A549 (cell line): ENCODE results near the gene GPR137C. TPM values are rescaled to one million over a fixed set of nuclear protein-coding genes. Genes with fewer than 3 reads are reported as not detected.
A peak's percentile ranks its signal among the peaks of the same experiment; 100 is the strongest.

ENCODE experiments used
- ATAC-seq, 2 experiments: fragments of 200-7000 bp in 1 of 2; fragments of >200 bp in 1 of 2; cut with Nextera tagmentation in 1 of 2; cut with Tn5 transposase in 1 of 2; 3 replicates each; pipeline versions ENCODE4 v1.8.0 to v1.9.1; 2018 to 2020; ENCODE audit warnings: mild to moderate bottlenecking in 1 of 2, moderate library complexity in 1 of 2
- CTCF ChIA-PET: fragments of 300-600 bp; sonication (Branson Sonifier 250); formaldehyde crosslinking; extraction: SDS; loops from one replicate; lab custom pipeline; 2021; ENCODE audit warnings: antibody characterized with exemption, inconsistent platforms; lab: Yijun Ruan, JAX
- POLR2A ChIA-PET: fragments of 350-600 bp; formaldehyde crosslinking; extraction: SDS; loops from one replicate; lab custom pipeline; 2021; ENCODE audit warnings: antibody characterized with exemption, inconsistent platforms; lab: Yijun Ruan, JAX
- DNase-seq, 2 experiments: peaks; one replicate each; pipeline versions ENCODE4 v3.0.0 to v3.0.0-alpha.2; 2011 to 2016; ENCODE audit warnings: low read depth in 1 of 2, low spot score in 1 of 2
- FAIRE-seq: peaks from 2 replicates; lab custom pipeline; 2011; peaks lifted over from hg19 to GRCh38; lab: Jason Lieb, UNC
- H3K27ac ChIP-seq, 2 experiments: fragments of >200 bp; sonication (Bioruptor Twin); formaldehyde crosslinking; 3 replicates each; pipeline ENCODE4 v1.5.1; 2016 to 2017
- H3K4me1 ChIP-seq: fragments of >200 bp; sonication (Bioruptor Twin); formaldehyde crosslinking; 3 replicates; pipeline ENCODE4 v1.6.1; 2016
- H3K4me2 ChIP-seq: fragments of >200 bp; sonication (Bioruptor Twin); formaldehyde crosslinking; 3 replicates; pipeline ENCODE4 v1.6.1; 2016
- H3K4me3 ChIP-seq: fragments of >200 bp; sonication (Bioruptor Twin); formaldehyde crosslinking; 3 replicates; pipeline ENCODE4 v1.5.1; 2016
- H3K9me3 ChIP-seq: fragments of >200 bp; sonication (Bioruptor Twin); formaldehyde crosslinking; 3 replicates; pipeline ENCODE4 v1.6.1; 2016
- BHLHE40 ChIP-seq: IDR thresholded peaks from 2 replicates; pipeline ENCODE4 v1.6.1; 2012; ENCODE audit warnings: low read depth, low read length, inconsistent platforms
- CBX8 ChIP-seq: fragments of 200-600 bp; sonication (generic); IDR thresholded peaks from 2 replicates; pipeline ENCODE4 v1.6.1; 2016
- CEBPB ChIP-seq, 2 experiments: fragments of >200 bp in 1 of 2; sonication (Bioruptor Twin) in 1 of 2; formaldehyde crosslinking in 1 of 2; IDR thresholded peaks; 2 replicates each; pipeline ENCODE4 v1.6.1; 2012 to 2016
- CHD4 ChIP-seq: fragments of 200-600 bp; sonication (generic); IDR thresholded peaks from 2 replicates; pipeline ENCODE4 v1.6.1; 2016; ENCODE audit warnings: antibody characterized with exemption, mild to moderate bottlenecking, borderline replicate concordance
- E2F6 ChIP-seq: IDR thresholded peaks from 2 replicates; pipeline ENCODE4 v1.6.1; 2012; ENCODE audit warnings: low read depth, borderline replicate concordance
- EHF ChIP-seq: fragments of 250-450 bp; sonication (Bioruptor Pico); IDR thresholded peaks from 2 replicates; pipeline ENCODE4 v1.5.0; 2020; ENCODE audit warnings: mild to moderate bottlenecking
- EHMT2 ChIP-seq: fragments of 200-600 bp; sonication (generic); IDR thresholded peaks from 2 replicates; pipeline ENCODE4 v1.6.1; 2016; ENCODE audit warnings: antibody characterized with exemption, low read depth, mild to moderate bottlenecking, moderate library complexity
- EP300 ChIP-seq, 2 experiments: fragments of >200 bp; sonication (Bioruptor Twin); formaldehyde crosslinking; IDR thresholded peaks; 2 replicates in 1 of 2; 3 replicates in 1 of 2; pipeline ENCODE4 v1.6.1; 2016 to 2017
- FOSB ChIP-seq: fragments of 250-450 bp; sonication (Bioruptor Pico); IDR thresholded peaks from 2 replicates; pipeline ENCODE4 v1.5.0; 2020; ENCODE audit warnings: mild to moderate bottlenecking, moderate library complexity
- HMGXB4 ChIP-seq: fragments of 250-450 bp; sonication (Bioruptor Pico); IDR thresholded peaks from 2 replicates; pipeline ENCODE4 v1.5.0; 2021; ENCODE audit warnings: mild to moderate bottlenecking, moderate library complexity, borderline replicate concordance
- HOXA7 ChIP-seq: fragments of 250-450 bp; sonication (Bioruptor Pico); IDR thresholded peaks from 2 replicates; pipeline ENCODE4 v1.5.0; 2020; ENCODE audit warnings: mild to moderate bottlenecking, moderate library complexity
- HOXB13 ChIP-seq: fragments of 250-450 bp; sonication (Bioruptor Pico); IDR thresholded peaks from 2 replicates; pipeline ENCODE4 v1.5.0; 2020; ENCODE audit warnings: low read depth, mild to moderate bottlenecking, moderate library complexity
- HOXB5 ChIP-seq: fragments of 250-450 bp; sonication (Bioruptor Pico); IDR thresholded peaks from 2 replicates; pipeline ENCODE4 v1.5.0; 2020; ENCODE audit warnings: mild to moderate bottlenecking, moderate library complexity
- JUN ChIP-seq, 2 experiments: fragments of >200 bp; sonication (Bioruptor Twin); formaldehyde crosslinking; IDR thresholded peaks; 2 replicates in 1 of 2; 3 replicates in 1 of 2; pipeline ENCODE4 v1.6.1; 2016 to 2017
- MAFK ChIP-seq: fragments of 450-650 bp; IDR thresholded peaks from 2 replicates; pipeline ENCODE4 v1.6.1; 2014; ENCODE audit not compliant: partially characterized antibody
- MAZ ChIP-seq: fragments of 150-350 bp; IDR thresholded peaks from 2 replicates; pipeline ENCODE4 v1.6.1; 2014; ENCODE audit warnings: antibody characterized with exemption, low read depth, low read length, borderline replicate concordance
- MYC ChIP-seq: IDR thresholded peaks from 2 replicates; pipeline ENCODE4 v1.6.1; 2012; ENCODE audit warnings: mild to moderate bottlenecking, inconsistent platforms, low read length, improper control_type of control experiment, borderline replicate concordance
- NFE2L2 ChIP-seq: fragments of 150-350 bp; conservative IDR thresholded peaks from 2 replicates; pipeline ENCODE4 v1.6.1; 2014; ENCODE audit warnings: low read length
- NPAS2 ChIP-seq: fragments of 250-450 bp; sonication (Bioruptor Pico); IDR thresholded peaks from 2 replicates; pipeline ENCODE4 v1.8.0; 2022; ENCODE audit warnings: mild to moderate bottlenecking, moderate library complexity, borderline replicate concordance
- PBX3 ChIP-seq: IDR thresholded peaks from 2 replicates; pipeline ENCODE4 v1.6.1; 2012
- PHF8 ChIP-seq: fragments of 200-600 bp; sonication (generic); IDR thresholded peaks from 2 replicates; pipeline ENCODE4 v1.6.1; 2016; ENCODE audit warnings: low read depth, mild to moderate bottlenecking, antibody characterized with exemption, moderate library complexity, borderline replicate concordance
- POLR2A ChIP-seq: IDR thresholded peaks from 2 replicates; pipeline ENCODE4 v1.6.1; 2012; ENCODE audit warnings: mild to moderate bottlenecking, low read length
- RFX5 ChIP-seq: fragments of 450-650 bp; IDR thresholded peaks from 2 replicates; pipeline ENCODE4 v1.7.1; 2014; ENCODE audit warnings: antibody characterized with exemption, mild to moderate bottlenecking, moderate library complexity
- SMC3 ChIP-seq: fragments of >200 bp; sonication (Bioruptor Twin); formaldehyde crosslinking; IDR thresholded peaks from 3 replicates; pipeline ENCODE4 v1.6.1; 2018; ENCODE audit warnings: inconsistent platforms
- TFCP2L1 ChIP-seq: fragments of 250-450 bp; sonication (Bioruptor Pico); IDR thresholded peaks from 2 replicates; pipeline ENCODE4 v1.5.0; 2021; ENCODE audit warnings: mild to moderate bottlenecking
- USF2 ChIP-seq: fragments of 450-650 bp; IDR thresholded peaks from 2 replicates; pipeline ENCODE4 v1.6.1; 2014; ENCODE audit warnings: antibody characterized with exemption
- ZC3H11A ChIP-seq: fragments of 450-650 bp; IDR thresholded peaks from 2 replicates; pipeline ENCODE4 v1.6.1; 2014; ENCODE audit warnings: antibody characterized with exemption, mild to moderate bottlenecking
- ZFP36 ChIP-seq: fragments of 450-650 bp; IDR thresholded peaks from 2 replicates; pipeline ENCODE4 v1.6.1; 2014; ENCODE audit warnings: borderline replicate concordance; ENCODE audit not compliant: partially characterized antibody
- ZNF302 ChIP-seq: fragments of 250-450 bp; sonication (Bioruptor Pico); IDR thresholded peaks from 2 replicates; pipeline ENCODE4 v1.9.0; 2021; ENCODE audit warnings: inconsistent platforms, mild to moderate bottlenecking, moderate library complexity
- ZSCAN20 ChIP-seq: fragments of 250-450 bp; sonication (Bioruptor Pico); IDR thresholded peaks from 2 replicates; pipeline ENCODE4 v1.8.0; 2022; ENCODE audit warnings: mild to moderate bottlenecking, moderate library complexity
- WGBS: methylation state at CpG from one replicate; pipeline ENCODE4 v1.1.6; 2017; ENCODE audit errors: missing lambda C conversion rate; 5-methylcytosine and 5-hydroxymethylcytosine counted together
- polyA minus RNA-seq: library from RNA; depleted of rRNA, polyadenylated mRNA; stranded (reverse); fragments of >200 nt; gene quantifications from 2 replicates; pipeline ENCODE4 v1.2.3, GENCODE V29; 2011; rRNA and poly(A)+ RNA removed
- polyA plus RNA-seq, 4 experiments: library from polyadenylated mRNA; depleted of rRNA in 3 of 4; stranded (reverse); fragments of >200 nt; fragmentation: RNase III in 1 of 4; extraction: RNeasy Plus Mini Kit Qiagen cat#74134 plus additional on column Dnase treatment in 1 of 4; gene quantifications; 2 replicates in 3 of 4; 3 replicates in 1 of 4; pipeline ENCODE4 v1.2.3, GENCODE V29; 2011 to 2017
- TF ChIP-seq, protein P1 (sequence below): IDR thresholded peaks from 2 replicates; pipeline ENCODE4 v1.6.1; 2012
- TF ChIP-seq, protein P2 (sequence below): fragments of 200-600 bp; sonication (generic); IDR thresholded peaks from 2 replicates; pipeline ENCODE4 v1.6.1; 2016; ENCODE audit warnings: antibody characterized with exemption, mild to moderate bottlenecking, moderate library complexity

Gene GPR137C
- polyA plus RNA-seq (2011; rRNA removed), result 0.19 and 0.21 TPM in 2 replicates
- 0.04 TPM in 2 replicates for polyA plus RNA-seq (2012; cell fraction: cytosol; rRNA removed)
- polyA plus RNA-seq (2012; cell fraction: nucleus; rRNA removed), result 0.02 TPM in 2 replicates
- polyA plus RNA-seq (2017; fragmentation: RNase III; extraction: RNeasy Plus Mini Kit Qiagen cat#74134 plus additional on column Dnase treatment), result 0.14 to 0.27 TPM (median 0.22 TPM) in 3 replicates
- 0.29 and 0.41 TPM in 2 replicates for polyA minus RNA-seq

GRCh38 chr14:52552063-52552988, at the start of gene GPR137C, which contains the start of gene TXNDC16:
Gene GPR137C (plus strand): TSS chr14:52552836. CDS start chr14:52553148, 312 bp downstream.
Gene TXNDC16 (minus strand): TSS chr14:52552505. CDS start chr14:52543557, 8,948 bp downstream.
- peak; percentile 73 for FAIRE-seq
- TF ChIP-seq JUN (IDR thresholded peaks at IDR 0.05) (no peak), HOXB5 (CRISPR knock-in tag) (no peak), SMC3 (no peak), EHMT2 (no peak), PHF8 (peak; percentile 73), HOXB13 (CRISPR knock-in tag) (no peak), E2F6 (peak; percentile 93), RFX5 (no peak), CHD4 (no peak), CEBPB (IDR thresholded peaks at IDR 0.05) (no peak), EP300 (IDR thresholded peaks at IDR 0.05) (no peak), EHF (CRISPR knock-in tag) (no peak), MYC (0 out of 2 replicates have a peak, but pooled peaks have one; percentile 33), POLR2A (peak; percentile 47), ZSCAN20 (CRISPR knock-in tag) (no peak), CBX8 (no peak), HMGXB4 (CRISPR knock-in tag) (no peak), USF2 (peak; percentile 64), FOSB (no peak), NPAS2 (CRISPR knock-in tag) (no peak), ZFP36 (no peak), HOXA7 (no peak), BHLHE40 (no peak), TFCP2L1 (CRISPR knock-in tag) (no peak), ZC3H11A (no peak), MAZ (no peak), MAFK (no peak), PBX3 (peak; percentile 94), ZNF302 (CRISPR knock-in tag) (no peak), NFE2L2 (no peak)
- TF ChIP-seq, protein P1, sequence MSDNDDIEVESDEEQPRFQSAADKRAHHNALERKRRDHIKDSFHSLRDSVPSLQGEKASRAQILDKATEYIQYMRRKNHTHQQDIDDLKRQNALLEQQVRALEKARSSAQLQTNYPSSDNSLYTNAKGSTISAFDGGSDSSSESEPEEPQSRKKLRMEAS, result peak; percentile 85
- TF ChIP-seq, protein P2, sequence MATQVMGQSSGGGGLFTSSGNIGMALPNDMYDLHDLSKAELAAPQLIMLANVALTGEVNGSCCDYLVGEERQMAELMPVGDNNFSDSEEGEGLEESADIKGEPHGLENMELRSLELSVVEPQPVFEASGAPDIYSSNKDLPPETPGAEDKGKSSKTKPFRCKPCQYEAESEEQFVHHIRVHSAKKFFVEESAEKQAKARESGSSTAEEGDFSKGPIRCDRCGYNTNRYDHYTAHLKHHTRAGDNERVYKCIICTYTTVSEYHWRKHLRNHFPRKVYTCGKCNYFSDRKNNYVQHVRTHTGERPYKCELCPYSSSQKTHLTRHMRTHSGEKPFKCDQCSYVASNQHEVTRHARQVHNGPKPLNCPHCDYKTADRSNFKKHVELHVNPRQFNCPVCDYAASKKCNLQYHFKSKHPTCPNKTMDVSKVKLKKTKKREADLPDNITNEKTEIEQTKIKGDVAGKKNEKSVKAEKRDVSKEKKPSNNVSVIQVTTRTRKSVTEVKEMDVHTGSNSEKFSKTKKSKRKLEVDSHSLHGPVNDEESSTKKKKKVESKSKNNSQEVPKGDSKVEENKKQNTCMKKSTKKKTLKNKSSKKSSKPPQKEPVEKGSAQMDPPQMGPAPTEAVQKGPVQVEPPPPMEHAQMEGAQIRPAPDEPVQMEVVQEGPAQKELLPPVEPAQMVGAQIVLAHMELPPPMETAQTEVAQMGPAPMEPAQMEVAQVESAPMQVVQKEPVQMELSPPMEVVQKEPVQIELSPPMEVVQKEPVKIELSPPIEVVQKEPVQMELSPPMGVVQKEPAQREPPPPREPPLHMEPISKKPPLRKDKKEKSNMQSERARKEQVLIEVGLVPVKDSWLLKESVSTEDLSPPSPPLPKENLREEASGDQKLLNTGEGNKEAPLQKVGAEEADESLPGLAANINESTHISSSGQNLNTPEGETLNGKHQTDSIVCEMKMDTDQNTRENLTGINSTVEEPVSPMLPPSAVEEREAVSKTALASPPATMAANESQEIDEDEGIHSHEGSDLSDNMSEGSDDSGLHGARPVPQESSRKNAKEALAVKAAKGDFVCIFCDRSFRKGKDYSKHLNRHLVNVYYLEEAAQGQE, result no peak

More at GRCh38 chr14:52552063-52552988, at the start of gene GPR137C, which contains the start of gene TXNDC16:
- ChIA-PET CTCF (interaction anchor here (0.6 to 2.2 kb wide), 5 partner anchors 9 to 122 kb away, joined by 3 to 8 read pairs (median 4); no protein-coding TSS in a partner anchor), POLR2A (interaction anchor here (0.6 to 1.5 kb wide), 6 partner anchors 10 to 239 kb away, joined by 3 to 8 read pairs (median 3); partner anchors contain the start of genes ERO1A and GNPNAT1)
- ATAC-seq, result peak; percentile 95 to 97
- peaks cover 5% of the 10 kb centered on the region; the same call in 2 of the 3 replicates for H3K4me1 ChIP-seq
- no peaks in the 10 kb centered on the region for H3K9me3 ChIP-seq
- H3K4me2 ChIP-seq, result peak within 1 kb of the TSS; percentile 98
- WGBS, result 2% methylated on average over 47 of the region's 81 CpGs
- peak within 1 kb of the TSS; percentile 63 for H3K4me3 ChIP-seq
- peak; percentile 97 to 99 for DNase-seq
- H3K27ac ChIP-seq, result peak within 1 kb of the TSS; percentile 10 to 73; a peak in 3 of 6 replicates
